ENCODE measurements around the gene NAAA. TPM values are rescaled to one million over a fixed set of nuclear protein-coding genes. Genes with fewer than 3 reads are reported as not detected.
"Not testable (repeated sequence)": the region's sequence is repeated elsewhere in the genome, so short reads cannot be mapped to it uniquely, and the experiment has no call there.

NAAA gene
- total RNA-seq, 1 donor from 2014 or later = 13.7 TPM

- Mint-ChIP-seq H3K27me3 (ENCODE audit: unreplicated experiment) (peaks cover 3% of the 10 kb centered on the region), H3K27ac (ENCODE audit: unreplicated experiment) (peak overlapping the region; percentile 41), H3K4me1 (ENCODE audit: low read depth, unreplicated experiment) (peaks cover 16% of the 10 kb centered on the region), H3K9me3 (ENCODE audit: unreplicated experiment) (peaks cover 9% of the 10 kb centered on the region), H3K36me3 (ENCODE audit: unreplicated experiment) (no peaks in the 10 kb centered on the region), H3K4me3 (ENCODE audit: unreplicated experiment) (no peak overlapping the region)
- no peak for DNase-seq
- TF ChIP-seq, protein P1, sequence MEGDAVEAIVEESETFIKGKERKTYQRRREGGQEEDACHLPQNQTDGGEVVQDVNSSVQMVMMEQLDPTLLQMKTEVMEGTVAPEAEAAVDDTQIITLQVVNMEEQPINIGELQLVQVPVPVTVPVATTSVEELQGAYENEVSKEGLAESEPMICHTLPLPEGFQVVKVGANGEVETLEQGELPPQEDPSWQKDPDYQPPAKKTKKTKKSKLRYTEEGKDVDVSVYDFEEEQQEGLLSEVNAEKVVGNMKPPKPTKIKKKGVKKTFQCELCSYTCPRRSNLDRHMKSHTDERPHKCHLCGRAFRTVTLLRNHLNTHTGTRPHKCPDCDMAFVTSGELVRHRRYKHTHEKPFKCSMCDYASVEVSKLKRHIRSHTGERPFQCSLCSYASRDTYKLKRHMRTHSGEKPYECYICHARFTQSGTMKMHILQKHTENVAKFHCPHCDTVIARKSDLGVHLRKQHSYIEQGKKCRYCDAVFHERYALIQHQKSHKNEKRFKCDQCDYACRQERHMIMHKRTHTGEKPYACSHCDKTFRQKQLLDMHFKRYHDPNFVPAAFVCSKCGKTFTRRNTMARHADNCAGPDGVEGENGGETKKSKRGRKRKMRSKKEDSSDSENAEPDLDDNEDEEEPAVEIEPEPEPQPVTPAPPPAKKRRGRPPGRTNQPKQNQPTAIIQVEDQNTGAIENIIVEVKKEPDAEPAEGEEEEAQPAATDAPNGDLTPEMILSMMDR (IDR thresholded peaks at IDR 0.05; ENCODE audit: partially characterized antibody, unreplicated experiment) = no peak
Measured at GRCh38 chr4:75920327-75920726, 20.5 kb downstream of the NAAA start.

- Mint-ChIP-seq H3K9me3 (ENCODE audit: unreplicated experiment) (peaks cover 9% of the 10 kb centered on the region), H3K4me3 (ENCODE audit: unreplicated experiment) (no peak overlapping the region), H3K36me3 (ENCODE audit: unreplicated experiment) (no peaks in the 10 kb centered on the region), H3K27me3 (ENCODE audit: unreplicated experiment) (peaks cover 3% of the 10 kb centered on the region), H3K4me1 (ENCODE audit: low read depth, unreplicated experiment) (peaks cover 15% of the 10 kb centered on the region), H3K27ac (ENCODE audit: unreplicated experiment) (peak overlapping the region; percentile 28)
- DNase-seq = peak; percentile 57
- TF ChIP-seq, protein P1 (IDR thresholded peaks at IDR 0.05; ENCODE audit: partially characterized antibody, unreplicated experiment) = no peak
Measured at GRCh38 chr4:75919920-75920319, 20.9 kb downstream of the NAAA start.

DNA sequence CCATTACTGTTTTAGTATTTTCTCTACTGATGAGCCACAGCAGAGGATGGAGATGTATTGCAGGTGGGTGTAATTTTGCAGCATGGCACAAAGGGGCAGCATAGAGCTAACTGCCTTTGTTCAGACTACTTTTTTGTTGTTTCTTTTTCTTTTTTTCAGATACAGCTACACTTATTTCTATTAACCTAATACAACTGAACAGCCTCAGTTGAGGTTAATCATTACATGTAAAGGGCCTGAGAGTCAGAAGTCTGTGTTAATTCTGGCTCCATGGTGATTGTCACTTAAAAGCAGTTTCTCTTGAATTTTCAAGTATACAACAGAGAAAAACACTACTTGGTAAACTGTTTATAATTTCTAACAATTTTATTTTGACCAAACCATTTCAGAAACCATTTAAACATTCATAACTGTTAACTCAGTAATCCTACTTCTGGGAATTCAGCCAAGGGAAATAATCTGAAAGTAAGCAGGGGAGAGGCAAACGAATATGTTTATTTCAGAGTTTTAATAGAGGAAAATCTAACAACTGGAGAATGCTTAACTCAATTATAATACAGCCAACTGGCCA, 24.6 kb downstream of the NAAA start:
- peak; percentile 28 for DNase-seq
- TF ChIP-seq, protein P1 (IDR thresholded peaks at IDR 0.05; ENCODE audit: partially characterized antibody, unreplicated experiment) = peak; percentile 78
- Mint-ChIP-seq H3K27me3 (ENCODE audit: unreplicated experiment) (no peaks in the 10 kb centered on the region), H3K27ac (ENCODE audit: unreplicated experiment) (no peak overlapping the region), H3K4me1 (ENCODE audit: low read depth, unreplicated experiment) (peaks cover 8% of the 10 kb centered on the region), H3K4me3 (ENCODE audit: unreplicated experiment) (no peak overlapping the region), H3K36me3 (ENCODE audit: unreplicated experiment) (no peaks in the 10 kb centered on the region), H3K9me3 (ENCODE audit: unreplicated experiment) (peaks cover 7% of the 10 kb centered on the region)

DNA sequence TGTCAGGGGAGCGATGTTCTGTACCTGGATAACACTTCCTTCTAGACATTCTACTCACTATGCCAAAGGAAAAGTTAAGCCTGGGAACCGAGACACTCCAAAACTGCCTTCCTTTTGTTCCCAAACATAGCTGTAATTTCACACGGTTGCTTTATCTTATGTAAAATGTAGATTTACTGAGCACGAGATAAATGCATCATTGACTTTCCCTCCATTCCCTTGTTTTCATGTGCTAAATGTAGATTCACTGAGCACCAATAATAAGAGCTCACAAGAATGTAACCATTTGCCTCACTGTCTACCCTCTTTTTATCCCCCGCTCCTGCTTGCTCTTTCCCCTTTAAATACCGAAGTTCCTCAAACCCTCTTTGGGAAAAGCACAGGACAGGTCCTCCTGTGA, 27.8 kb downstream of the NAAA start:
- Mint-ChIP-seq H3K27ac (ENCODE audit: unreplicated experiment) (no peak overlapping the region), H3K36me3 (ENCODE audit: unreplicated experiment) (no peaks in the 10 kb centered on the region), H3K4me3 (ENCODE audit: unreplicated experiment) (no peak overlapping the region), H3K9me3 (ENCODE audit: unreplicated experiment) (no peaks in the 10 kb centered on the region), H3K4me1 (ENCODE audit: low read depth, unreplicated experiment) (peaks cover 1% of the 10 kb centered on the region), H3K27me3 (ENCODE audit: unreplicated experiment) (no peaks in the 10 kb centered on the region)
- DNase-seq = no peak
- TF ChIP-seq, protein P1 (IDR thresholded peaks at IDR 0.05; ENCODE audit: partially characterized antibody, unreplicated experiment) = no peak

- not testable (repeated sequence) for H3K9me3 Mint-ChIP-seq (ENCODE audit: unreplicated experiment)
Measured at GRCh38 chr4:75910831-75911230, 30.0 kb downstream of the NAAA start.

More at GRCh38 chr4:75910831-75911230, 30.0 kb downstream of the NAAA start:
- not testable (repeated sequence) for H3K27ac Mint-ChIP-seq (ENCODE audit: unreplicated experiment); H3K36me3 Mint-ChIP-seq (ENCODE audit: unreplicated experiment); H3K4me3 Mint-ChIP-seq (ENCODE audit: unreplicated experiment); H3K27me3 Mint-ChIP-seq (ENCODE audit: unreplicated experiment); DNase-seq; H3K4me1 Mint-ChIP-seq (ENCODE audit: low read depth, unreplicated experiment)
